Neural cell (in vitro differentiated cells): ENCODE data around the gene HBEGF.

Source experiments
- EZH2 ChIP-seq: fragments of 200-600, 300-800 bp; shearing (Covaris generic), sonication (generic); IDR thresholded peaks from 2 replicates; pipeline ENCODE4 v1.6.1; 2014; ENCODE audit warnings: antibody characterized with exemption, low read length, borderline replicate concordance, mild to moderate bottlenecking; ENCODE audit not compliant: insufficient read depth, poor library complexity, severe bottlenecking
- MXI1 ChIP-seq: fragments of 450-650 bp; conservative IDR thresholded peaks from 2 replicates; pipeline ENCODE4 v1.6.1; 2014; ENCODE audit warnings: antibody characterized with exemption, mild to moderate bottlenecking; ENCODE audit not compliant: poor library complexity, severe bottlenecking
- SMC3 ChIP-seq: fragments of 450-650 bp; conservative IDR thresholded peaks from 2 replicates; pipeline ENCODE4 v1.6.1; 2014; ENCODE audit warnings: antibody characterized with exemption, mild to moderate bottlenecking, moderate library complexity; ENCODE audit not compliant: poor library complexity
- TAF1 ChIP-seq: IDR thresholded peaks from 2 replicates; pipeline ENCODE4 v1.6.1; 2012; ENCODE audit warnings: low read depth
- TF ChIP-seq, protein P1 (sequence below): fragments of 450-650 bp; IDR thresholded peaks from 2 replicates; pipeline ENCODE4 v1.5.1; 2014; ENCODE audit warnings: antibody characterized with exemption, mild to moderate bottlenecking, moderate library complexity; ENCODE audit not compliant: poor library complexity, severe bottlenecking
- TF ChIP-seq, protein P2 (sequence below): IDR thresholded peaks from 2 replicates; pipeline ENCODE4 v1.6.1; 2012; ENCODE audit warnings: borderline replicate concordance

DNA sequence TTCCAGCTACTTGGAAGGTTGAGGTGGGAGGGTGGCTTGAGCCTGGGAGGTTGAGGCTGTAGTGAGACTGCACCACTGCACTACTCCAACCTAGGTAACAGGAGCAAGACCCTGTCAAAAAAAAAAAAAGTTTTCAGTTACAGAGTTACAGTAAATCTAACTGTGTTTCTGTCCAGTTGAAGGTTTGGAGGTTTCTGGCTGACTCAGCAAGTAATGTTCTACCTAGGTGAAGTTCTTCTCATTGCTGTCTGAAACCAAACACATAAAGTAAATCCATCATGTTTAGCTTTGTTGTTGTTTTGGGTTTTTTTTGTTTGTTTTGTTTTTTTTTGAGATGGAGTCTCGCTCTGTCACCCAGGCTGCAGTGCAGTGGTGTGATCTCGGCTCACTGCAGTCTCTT, 47.3 kb upstream of the HBEGF start:
- TF ChIP-seq EZH2 (no peak), MXI1 (no peak), SMC3 (no peak), TAF1 (no peak)
- TF ChIP-seq, protein P1, sequence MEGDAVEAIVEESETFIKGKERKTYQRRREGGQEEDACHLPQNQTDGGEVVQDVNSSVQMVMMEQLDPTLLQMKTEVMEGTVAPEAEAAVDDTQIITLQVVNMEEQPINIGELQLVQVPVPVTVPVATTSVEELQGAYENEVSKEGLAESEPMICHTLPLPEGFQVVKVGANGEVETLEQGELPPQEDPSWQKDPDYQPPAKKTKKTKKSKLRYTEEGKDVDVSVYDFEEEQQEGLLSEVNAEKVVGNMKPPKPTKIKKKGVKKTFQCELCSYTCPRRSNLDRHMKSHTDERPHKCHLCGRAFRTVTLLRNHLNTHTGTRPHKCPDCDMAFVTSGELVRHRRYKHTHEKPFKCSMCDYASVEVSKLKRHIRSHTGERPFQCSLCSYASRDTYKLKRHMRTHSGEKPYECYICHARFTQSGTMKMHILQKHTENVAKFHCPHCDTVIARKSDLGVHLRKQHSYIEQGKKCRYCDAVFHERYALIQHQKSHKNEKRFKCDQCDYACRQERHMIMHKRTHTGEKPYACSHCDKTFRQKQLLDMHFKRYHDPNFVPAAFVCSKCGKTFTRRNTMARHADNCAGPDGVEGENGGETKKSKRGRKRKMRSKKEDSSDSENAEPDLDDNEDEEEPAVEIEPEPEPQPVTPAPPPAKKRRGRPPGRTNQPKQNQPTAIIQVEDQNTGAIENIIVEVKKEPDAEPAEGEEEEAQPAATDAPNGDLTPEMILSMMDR, result no peak
- TF ChIP-seq, protein P2, sequence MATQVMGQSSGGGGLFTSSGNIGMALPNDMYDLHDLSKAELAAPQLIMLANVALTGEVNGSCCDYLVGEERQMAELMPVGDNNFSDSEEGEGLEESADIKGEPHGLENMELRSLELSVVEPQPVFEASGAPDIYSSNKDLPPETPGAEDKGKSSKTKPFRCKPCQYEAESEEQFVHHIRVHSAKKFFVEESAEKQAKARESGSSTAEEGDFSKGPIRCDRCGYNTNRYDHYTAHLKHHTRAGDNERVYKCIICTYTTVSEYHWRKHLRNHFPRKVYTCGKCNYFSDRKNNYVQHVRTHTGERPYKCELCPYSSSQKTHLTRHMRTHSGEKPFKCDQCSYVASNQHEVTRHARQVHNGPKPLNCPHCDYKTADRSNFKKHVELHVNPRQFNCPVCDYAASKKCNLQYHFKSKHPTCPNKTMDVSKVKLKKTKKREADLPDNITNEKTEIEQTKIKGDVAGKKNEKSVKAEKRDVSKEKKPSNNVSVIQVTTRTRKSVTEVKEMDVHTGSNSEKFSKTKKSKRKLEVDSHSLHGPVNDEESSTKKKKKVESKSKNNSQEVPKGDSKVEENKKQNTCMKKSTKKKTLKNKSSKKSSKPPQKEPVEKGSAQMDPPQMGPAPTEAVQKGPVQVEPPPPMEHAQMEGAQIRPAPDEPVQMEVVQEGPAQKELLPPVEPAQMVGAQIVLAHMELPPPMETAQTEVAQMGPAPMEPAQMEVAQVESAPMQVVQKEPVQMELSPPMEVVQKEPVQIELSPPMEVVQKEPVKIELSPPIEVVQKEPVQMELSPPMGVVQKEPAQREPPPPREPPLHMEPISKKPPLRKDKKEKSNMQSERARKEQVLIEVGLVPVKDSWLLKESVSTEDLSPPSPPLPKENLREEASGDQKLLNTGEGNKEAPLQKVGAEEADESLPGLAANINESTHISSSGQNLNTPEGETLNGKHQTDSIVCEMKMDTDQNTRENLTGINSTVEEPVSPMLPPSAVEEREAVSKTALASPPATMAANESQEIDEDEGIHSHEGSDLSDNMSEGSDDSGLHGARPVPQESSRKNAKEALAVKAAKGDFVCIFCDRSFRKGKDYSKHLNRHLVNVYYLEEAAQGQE, result no peak
